ENCODE results near the gene UNC119B.

UNC119B gene

DNA sequence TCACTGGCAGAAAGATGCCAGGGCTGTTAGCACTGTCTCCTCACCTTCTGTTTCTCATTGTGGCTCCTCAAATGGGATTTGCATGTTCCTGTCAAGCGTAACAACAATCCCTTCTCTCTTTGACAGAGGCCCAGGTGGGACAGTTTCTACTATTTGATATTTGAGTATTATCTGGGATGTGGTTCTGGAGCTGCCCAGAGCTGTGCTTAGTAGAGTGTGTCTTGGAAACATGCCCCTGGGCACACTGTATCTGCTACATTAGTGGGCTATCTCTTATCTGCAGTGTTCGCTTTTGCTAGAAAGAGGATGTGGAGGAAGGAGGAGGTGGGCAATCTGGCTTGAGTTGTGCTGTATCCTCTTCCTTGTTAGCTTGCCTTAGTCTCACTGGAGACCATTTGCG is 11.6 kb downstream of the UNC119B start:
- no peak overlapping the region for H3K4me3 ChIP-seq (ENCODE audit: low read depth, low read length)
- H3K9me3 ChIP-seq (ENCODE audit: control insufficient read depth, insufficient read depth, low read depth, low read length), result no peaks in the 10 kb centered on the region
- ChIA-PET POLR2A (interaction anchor here (1.0 kb wide), 1 partner anchor 10 kb away, joined by 3 read pairs; no protein-coding TSS in a partner anchor), CTCF (interaction anchor here (0.6 kb wide), 1 partner anchor 126 kb away, joined by 4 read pairs; no protein-coding TSS in a partner anchor)
- peaks cover 45 to 78% of the 10 kb centered on the region in 2 experiments for H3K36me3 ChIP-seq (ENCODE audit: control insufficient read depth in 2 of 2, insufficient read depth in 1 of 2, low read length in 2 of 2)
- TF ChIP-seq ZNF776 (tag by site-specific recombination; IDR thresholded peaks at IDR 0.05; ENCODE audit: borderline replicate concordance) (no peak), ZFP37 (tag by site-specific recombination; IDR thresholded peaks at IDR 0.05) (no peak), ZSCAN16 (tag by site-specific recombination; IDR thresholded peaks at IDR 0.05) (no peak), ZNF132 (tag by site-specific recombination; IDR thresholded peaks at IDR 0.05; ENCODE audit: borderline replicate concordance) (no peak)
- H3K27ac ChIP-seq (ENCODE audit: extremely low read depth, low read depth, low read length), result no peak overlapping the region
- no peaks in the 10 kb centered on the region; the same call in none of the 2 replicates for H3K4me1 ChIP-seq (ENCODE audit: control insufficient read depth, insufficient read depth, low read length)

GRCh38 chr12:120722784-120723183 is 12.5 kb downstream of the UNC119B start:
- H3K4me1 ChIP-seq (ENCODE audit: control insufficient read depth, insufficient read depth, low read length), result no peaks in the 10 kb centered on the region; the same call in none of the 2 replicates
- ChIA-PET CTCF (no interaction called here), POLR2A (no interaction called here)
- no peaks in the 10 kb centered on the region for H3K9me3 ChIP-seq (ENCODE audit: control insufficient read depth, insufficient read depth, low read depth, low read length)
- peaks cover 41 to 79% of the 10 kb centered on the region in 2 experiments for H3K36me3 ChIP-seq (ENCODE audit: control insufficient read depth in 2 of 2, insufficient read depth in 1 of 2, low read length in 2 of 2)
- no peak overlapping the region for H3K4me3 ChIP-seq (ENCODE audit: low read depth, low read length)
- no peak overlapping the region for H3K27ac ChIP-seq (ENCODE audit: extremely low read depth, low read depth, low read length)
- no peak for TF ChIP-seq SALL2 (tag by site-specific recombination; IDR thresholded peaks at IDR 0.05; ENCODE audit: borderline replicate concordance)
- TF ChIP-seq ZNF747 (tag by site-specific recombination; IDR thresholded peaks at IDR 0.05), result no peak
- no peak for TF ChIP-seq ZNF404 (tag by site-specific recombination; IDR thresholded peaks at IDR 0.05)
- TF ChIP-seq, protein P1, sequence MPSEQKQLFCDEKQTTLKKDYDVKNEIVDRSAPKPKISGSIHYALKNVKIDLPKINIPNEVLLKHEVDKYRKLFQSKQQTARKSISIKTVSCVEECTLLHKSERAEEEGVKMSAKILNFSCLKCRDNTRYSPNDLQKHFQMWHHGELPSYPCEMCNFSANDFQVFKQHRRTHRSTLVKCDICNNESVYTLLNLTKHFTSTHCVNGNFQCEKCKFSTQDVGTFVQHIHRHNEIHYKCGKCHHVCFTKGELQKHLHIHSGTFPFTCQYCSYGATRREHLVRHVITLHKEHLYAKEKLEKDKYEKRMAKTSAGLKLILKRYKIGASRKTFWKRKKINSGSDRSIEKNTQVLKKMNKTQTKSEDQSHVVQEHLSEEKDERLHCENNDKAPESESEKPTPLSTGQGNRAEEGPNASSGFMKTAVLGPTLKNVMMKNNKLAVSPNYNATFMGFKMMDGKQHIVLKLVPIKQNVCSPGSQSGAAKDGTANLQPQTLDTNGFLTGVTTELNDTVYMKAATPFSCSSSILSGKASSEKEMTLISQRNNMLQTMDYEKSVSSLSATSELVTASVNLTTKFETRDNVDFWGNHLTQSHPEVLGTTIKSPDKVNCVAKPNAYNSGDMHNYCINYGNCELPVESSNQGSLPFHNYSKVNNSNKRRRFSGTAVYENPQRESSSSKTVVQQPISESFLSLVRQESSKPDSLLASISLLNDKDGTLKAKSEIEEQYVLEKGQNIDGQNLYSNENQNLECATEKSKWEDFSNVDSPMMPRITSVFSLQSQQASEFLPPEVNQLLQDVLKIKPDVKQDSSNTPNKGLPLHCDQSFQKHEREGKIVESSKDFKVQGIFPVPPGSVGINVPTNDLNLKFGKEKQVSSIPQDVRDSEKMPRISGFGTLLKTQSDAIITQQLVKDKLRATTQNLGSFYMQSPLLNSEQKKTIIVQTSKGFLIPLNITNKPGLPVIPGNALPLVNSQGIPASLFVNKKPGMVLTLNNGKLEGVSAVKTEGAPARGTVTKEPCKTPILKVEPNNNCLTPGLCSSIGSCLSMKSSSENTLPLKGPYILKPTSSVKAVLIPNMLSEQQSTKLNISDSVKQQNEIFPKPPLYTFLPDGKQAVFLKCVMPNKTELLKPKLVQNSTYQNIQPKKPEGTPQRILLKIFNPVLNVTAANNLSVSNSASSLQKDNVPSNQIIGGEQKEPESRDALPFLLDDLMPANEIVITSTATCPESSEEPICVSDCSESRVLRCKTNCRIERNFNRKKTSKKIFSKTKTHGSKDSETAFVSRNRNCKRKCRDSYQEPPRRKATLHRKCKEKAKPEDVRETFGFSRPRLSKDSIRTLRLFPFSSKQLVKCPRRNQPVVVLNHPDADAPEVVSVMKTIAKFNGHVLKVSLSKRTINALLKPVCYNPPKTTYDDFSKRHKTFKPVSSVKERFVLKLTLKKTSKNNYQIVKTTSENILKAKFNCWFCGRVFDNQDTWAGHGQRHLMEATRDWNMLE (tag by site-specific recombination; conservative IDR thresholded peaks at IDR 0.05; ENCODE audit: low read depth), result no peak
- no peak for TF ChIP-seq MZF1 (tag by site-specific recombination; IDR thresholded peaks at IDR 0.05; ENCODE audit: borderline replicate concordance)
- TF ChIP-seq ZNF768 (tag by site-specific recombination; IDR thresholded peaks at IDR 0.05), result no peak
- TF ChIP-seq ZNF510 (tag by site-specific recombination; IDR thresholded peaks at IDR 0.05; ENCODE audit: insufficient replicate concordance), result no peak
- no peak for TF ChIP-seq ZNF37A (tag by site-specific recombination; IDR thresholded peaks at IDR 0.05)
- TF ChIP-seq, protein P2, sequence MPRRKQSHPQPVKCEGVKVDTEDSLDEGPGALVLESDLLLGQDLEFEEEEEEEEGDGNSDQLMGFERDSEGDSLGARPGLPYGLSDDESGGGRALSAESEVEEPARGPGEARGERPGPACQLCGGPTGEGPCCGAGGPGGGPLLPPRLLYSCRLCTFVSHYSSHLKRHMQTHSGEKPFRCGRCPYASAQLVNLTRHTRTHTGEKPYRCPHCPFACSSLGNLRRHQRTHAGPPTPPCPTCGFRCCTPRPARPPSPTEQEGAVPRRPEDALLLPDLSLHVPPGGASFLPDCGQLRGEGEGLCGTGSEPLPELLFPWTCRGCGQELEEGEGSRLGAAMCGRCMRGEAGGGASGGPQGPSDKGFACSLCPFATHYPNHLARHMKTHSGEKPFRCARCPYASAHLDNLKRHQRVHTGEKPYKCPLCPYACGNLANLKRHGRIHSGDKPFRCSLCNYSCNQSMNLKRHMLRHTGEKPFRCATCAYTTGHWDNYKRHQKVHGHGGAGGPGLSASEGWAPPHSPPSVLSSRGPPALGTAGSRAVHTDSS (tag by site-specific recombination; IDR thresholded peaks at IDR 0.05), result no peak
- TF ChIP-seq, protein P3, sequence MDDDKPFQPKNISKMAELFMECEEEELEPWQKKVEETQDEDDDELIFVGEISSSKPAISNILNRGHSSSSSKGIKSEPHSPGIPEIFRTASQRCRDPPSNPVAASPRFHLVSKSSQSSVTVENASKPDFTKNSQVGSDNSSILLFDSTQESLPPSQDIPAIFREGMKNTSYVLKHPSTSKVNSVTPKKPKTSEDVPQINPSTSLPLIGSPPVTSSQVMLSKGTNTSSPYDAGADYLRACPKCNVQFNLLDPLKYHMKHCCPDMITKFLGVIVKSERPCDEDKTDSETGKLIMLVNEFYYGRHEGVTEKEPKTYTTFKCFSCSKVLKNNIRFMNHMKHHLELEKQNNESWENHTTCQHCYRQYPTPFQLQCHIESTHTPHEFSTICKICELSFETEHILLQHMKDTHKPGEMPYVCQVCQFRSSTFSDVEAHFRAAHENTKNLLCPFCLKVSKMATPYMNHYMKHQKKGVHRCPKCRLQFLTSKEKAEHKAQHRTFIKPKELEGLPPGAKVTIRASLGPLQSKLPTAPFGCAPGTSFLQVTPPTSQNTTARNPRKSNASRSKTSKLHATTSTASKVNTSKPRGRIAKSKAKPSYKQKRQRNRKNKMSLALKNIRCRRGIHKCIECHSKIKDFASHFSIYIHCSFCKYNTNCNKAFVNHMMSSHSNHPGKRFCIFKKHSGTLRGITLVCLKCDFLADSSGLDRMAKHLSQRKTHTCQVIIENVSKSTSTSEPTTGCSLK (tag by site-specific recombination; IDR thresholded peaks at IDR 0.05), result no peak
- TF ChIP-seq KLF17 (tag by site-specific recombination; IDR thresholded peaks at IDR 0.05), result no peak
- TF ChIP-seq ZNF658 (tag by site-specific recombination; IDR thresholded peaks at IDR 0.05), result no peak
- TF ChIP-seq ZNF623 (tag by site-specific recombination; IDR thresholded peaks at IDR 0.05), result no peak
- TF ChIP-seq, protein P4, sequence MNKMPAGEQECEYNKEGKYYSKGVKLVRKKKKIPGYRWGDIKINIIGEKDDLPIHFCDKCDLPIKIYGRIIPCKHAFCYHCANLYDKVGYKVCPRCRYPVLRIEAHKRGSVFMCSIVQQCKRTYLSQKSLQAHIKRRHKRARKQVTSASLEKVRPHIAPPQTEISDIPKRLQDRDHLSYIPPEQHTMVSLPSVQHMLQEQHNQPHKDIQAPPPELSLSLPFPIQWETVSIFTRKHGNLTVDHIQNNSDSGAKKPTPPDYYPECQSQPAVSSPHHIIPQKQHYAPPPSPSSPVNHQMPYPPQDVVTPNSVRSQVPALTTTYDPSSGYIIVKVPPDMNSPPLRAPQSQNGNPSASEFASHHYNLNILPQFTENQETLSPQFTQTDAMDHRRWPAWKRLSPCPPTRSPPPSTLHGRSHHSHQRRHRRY (tag by site-specific recombination; IDR thresholded peaks at IDR 0.05), result no peak
- no peak for TF ChIP-seq ZNF654 (tag by site-specific recombination; IDR thresholded peaks at IDR 0.05; ENCODE audit: low read depth)
- TF ChIP-seq ZNF830 (tag by site-specific recombination; IDR thresholded peaks at IDR 0.05; ENCODE audit: low read depth), result no peak
- no peak for TF ChIP-seq ZNF707 (tag by site-specific recombination; IDR thresholded peaks at IDR 0.05)
- TF ChIP-seq CTCF (tag by site-specific recombination; IDR thresholded peaks at IDR 0.05), result no peak
- TF ChIP-seq ZBTB48 (tag by site-specific recombination; IDR thresholded peaks at IDR 0.05), result no peak

All from HEK293 (cell line).